22Rv1 (cell line): Measurements from ENCODE around the gene CTNNBIP1.

ENCODE experiments used
- ZFX ChIP-seq: fragments of 450-650 bp; IDR thresholded peaks from 2 replicates; pipeline ENCODE4 v1.6.1; 2017; ENCODE audit warnings: antibody characterized with exemption, borderline replicate concordance
- TF ChIP-seq, protein P1 (sequence below): fragments of 450-650 bp; IDR thresholded peaks from 2 replicates; pipeline ENCODE4 v1.5.1; 2017; ENCODE audit warnings: mild to moderate bottlenecking

DNA sequence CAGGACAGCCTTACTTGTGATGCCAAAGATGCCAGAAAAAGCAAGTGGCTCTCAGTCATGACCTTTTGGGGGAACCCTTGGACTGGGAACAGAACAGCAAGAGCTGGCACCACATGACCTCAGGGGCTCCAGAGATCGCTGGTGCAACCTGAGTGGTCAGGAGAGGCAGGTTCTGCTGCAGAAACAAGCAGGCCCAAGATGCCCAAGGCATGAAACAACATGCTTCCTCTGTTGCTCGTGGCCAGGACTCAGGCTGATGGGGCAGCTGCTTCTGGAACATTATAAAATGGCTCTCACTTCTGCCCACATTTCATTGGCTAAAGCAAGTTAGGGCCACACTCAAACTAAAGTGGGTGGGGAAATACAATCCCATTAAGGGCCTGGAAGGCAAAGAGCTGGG, 68.6 kb downstream of the CTNNBIP1 start:
- TF ChIP-seq, protein P1, sequence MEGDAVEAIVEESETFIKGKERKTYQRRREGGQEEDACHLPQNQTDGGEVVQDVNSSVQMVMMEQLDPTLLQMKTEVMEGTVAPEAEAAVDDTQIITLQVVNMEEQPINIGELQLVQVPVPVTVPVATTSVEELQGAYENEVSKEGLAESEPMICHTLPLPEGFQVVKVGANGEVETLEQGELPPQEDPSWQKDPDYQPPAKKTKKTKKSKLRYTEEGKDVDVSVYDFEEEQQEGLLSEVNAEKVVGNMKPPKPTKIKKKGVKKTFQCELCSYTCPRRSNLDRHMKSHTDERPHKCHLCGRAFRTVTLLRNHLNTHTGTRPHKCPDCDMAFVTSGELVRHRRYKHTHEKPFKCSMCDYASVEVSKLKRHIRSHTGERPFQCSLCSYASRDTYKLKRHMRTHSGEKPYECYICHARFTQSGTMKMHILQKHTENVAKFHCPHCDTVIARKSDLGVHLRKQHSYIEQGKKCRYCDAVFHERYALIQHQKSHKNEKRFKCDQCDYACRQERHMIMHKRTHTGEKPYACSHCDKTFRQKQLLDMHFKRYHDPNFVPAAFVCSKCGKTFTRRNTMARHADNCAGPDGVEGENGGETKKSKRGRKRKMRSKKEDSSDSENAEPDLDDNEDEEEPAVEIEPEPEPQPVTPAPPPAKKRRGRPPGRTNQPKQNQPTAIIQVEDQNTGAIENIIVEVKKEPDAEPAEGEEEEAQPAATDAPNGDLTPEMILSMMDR: no peak
- TF ChIP-seq ZFX: no peak
